ENCODE data around the gene AGAP1. TPM values are rescaled to one million over a fixed set of nuclear protein-coding genes. Genes with fewer than 3 reads are reported as not detected.

AGAP1 gene
- total RNA-seq, 1 donor from 2014 or later = 33.7 TPM

- TF ChIP-seq CTCF (IDR thresholded peaks at IDR 0.05; ENCODE audit: insufficient read depth, low read length, poor library complexity, severe bottlenecking) = no peak
- H3K4me3 ChIP-seq (ENCODE audit: low read depth, low read length) = no peak overlapping the region
- H3K36me3 ChIP-seq (ENCODE audit: control insufficient read depth, insufficient read depth, low read length) = no peaks in the 10 kb centered on the region
- no peak for DNase-seq (ENCODE audit: low read depth)
- no peaks in the 10 kb centered on the region for H3K27me3 ChIP-seq (ENCODE audit: control insufficient read depth, insufficient read depth, low read length)
Measured at GRCh38 chr2:236120141-236120601, 626.3 kb downstream of the AGAP1 start.

GRCh38 chr2:236120829-236121228 is 627.0 kb downstream of the AGAP1 start:
- no peak for DNase-seq (ENCODE audit: low read depth)
- Histone ChIP-seq H3K36me3 (ENCODE audit: control insufficient read depth, insufficient read depth, low read length) (no peaks in the 10 kb centered on the region), H3K27me3 (ENCODE audit: control insufficient read depth, insufficient read depth, low read length) (no peaks in the 10 kb centered on the region), H3K4me3 (ENCODE audit: low read depth, low read length) (no peak overlapping the region)
- TF ChIP-seq CTCF (IDR thresholded peaks at IDR 0.05; ENCODE audit: insufficient read depth, low read length, poor library complexity, severe bottlenecking) = no peak

- no peak for DNase-seq (ENCODE audit: low read depth)
- TF ChIP-seq CTCF (IDR thresholded peaks at IDR 0.05; ENCODE audit: insufficient read depth, low read length, poor library complexity, severe bottlenecking) = no peak
- H3K4me3 ChIP-seq (ENCODE audit: low read depth, low read length) = no peak overlapping the region
- no peaks in the 10 kb centered on the region for H3K27me3 ChIP-seq (ENCODE audit: control insufficient read depth, insufficient read depth, low read length)
- H3K36me3 ChIP-seq (ENCODE audit: control insufficient read depth, insufficient read depth, low read length) = no peaks in the 10 kb centered on the region
Measured at GRCh38 chr2:236121546-236121945, 627.7 kb downstream of the AGAP1 start.

- DNase-seq (ENCODE audit: low read depth) = no peak
- TF ChIP-seq CTCF (IDR thresholded peaks at IDR 0.05; ENCODE audit: insufficient read depth, low read length, poor library complexity, severe bottlenecking) = no peak
- Histone ChIP-seq H3K36me3 (ENCODE audit: control insufficient read depth, insufficient read depth, low read length) (no peaks in the 10 kb centered on the region), H3K4me3 (ENCODE audit: low read depth, low read length) (no peak overlapping the region), H3K27me3 (ENCODE audit: control insufficient read depth, insufficient read depth, low read length) (no peaks in the 10 kb centered on the region)
Measured at GRCh38 chr2:236122236-236122635, 628.4 kb downstream of the AGAP1 start.

- no peak overlapping the region for H3K4me3 ChIP-seq (ENCODE audit: low read depth, low read length)
- no peaks in the 10 kb centered on the region for H3K36me3 ChIP-seq (ENCODE audit: control insufficient read depth, insufficient read depth, low read length)
- H3K27me3 ChIP-seq (ENCODE audit: control insufficient read depth, insufficient read depth, low read length) = no peaks in the 10 kb centered on the region
- no peak for DNase-seq (ENCODE audit: low read depth)
- no peak for TF ChIP-seq CTCF (IDR thresholded peaks at IDR 0.05; ENCODE audit: insufficient read depth, low read length, poor library complexity, severe bottlenecking)
Measured at GRCh38 chr2:236123716-236124115, 629.9 kb downstream of the AGAP1 start.

GRCh38 chr2:236124182-236124893 is 630.5 kb downstream of the AGAP1 start:
- TF ChIP-seq CTCF (IDR thresholded peaks at IDR 0.05; ENCODE audit: insufficient read depth, low read length, poor library complexity, severe bottlenecking) = no peak
- no peaks in the 10 kb centered on the region for H3K27me3 ChIP-seq (ENCODE audit: control insufficient read depth, insufficient read depth, low read length)
- H3K4me3 ChIP-seq (ENCODE audit: low read depth, low read length) = no peak overlapping the region
- no peak for DNase-seq (ENCODE audit: low read depth)
- H3K36me3 ChIP-seq (ENCODE audit: control insufficient read depth, insufficient read depth, low read length) = no peaks in the 10 kb centered on the region
